Lower leg skin (tissue), 4 donors: Measurements from ENCODE around the gene SEMA6B. TPM values are rescaled to one million over a fixed set of nuclear protein-coding genes. Genes with fewer than 3 reads are reported as not detected.

Experiments used
- DNase-seq, 2 donors: peaks; one replicate each; pipeline ENCODE4 v3.0.0-alpha.2; 2019; ENCODE audit warnings: low spot score in 2 of 2
- H3K4me3 ChIP-seq: fragments of 200-600 bp; sonication (generic); 2 replicates; pipeline ENCODE4 v1.5.1; 2017; ENCODE audit warnings: mild to moderate bottlenecking, low read depth; ENCODE audit not compliant: poor library complexity, severe bottlenecking
- POLR2A ChIP-seq, 2 donors: fragments of 450-650 bp; IDR thresholded peaks; one replicate each; pipeline ENCODE4 v1.6.1; 2016 to 2017; ENCODE audit warnings: antibody characterized with exemption in 2 of 2, mild to moderate bottlenecking in 1 of 2, moderate library complexity in 1 of 2
- WGBS, 2 donors: methylation state at CpG; one replicate each; pipeline ENCODE4 v1.1.5; 2018; 5-methylcytosine and 5-hydroxymethylcytosine counted together
- intact Hi-C: fragments of 100-400 bp; cut with DNase I; formaldehyde crosslinking; loops from one replicate; pipeline ENCODE4 v1.15.0; 2023; ENCODE audit warnings: low total_unique reads
- total RNA-seq, 4 donors: library from RNA; depleted of rRNA; stranded (reverse); fragments of >200 nt; gene quantifications; one replicate each; pipeline ENCODE4 v1.1.0, GENCODE V29; 2016
- TF ChIP-seq, protein P1 (sequence below), 3 donors: fragments of 450-650 bp; IDR thresholded peaks; one replicate each; pipeline ENCODE4 v1.5.1; 2016; ENCODE audit warnings: antibody characterized with exemption in 3 of 3, mild to moderate bottlenecking in 3 of 3, moderate library complexity in 2 of 3

Gene SEMA6B
- total RNA-seq, 4 donors from 2014 or later = 3.3 to 6.0 (median 3.6) TPM

- 92% methylated on average over 34 of the region's 34 CpGs for WGBS, 2 donors
- TF ChIP-seq, protein P1, sequence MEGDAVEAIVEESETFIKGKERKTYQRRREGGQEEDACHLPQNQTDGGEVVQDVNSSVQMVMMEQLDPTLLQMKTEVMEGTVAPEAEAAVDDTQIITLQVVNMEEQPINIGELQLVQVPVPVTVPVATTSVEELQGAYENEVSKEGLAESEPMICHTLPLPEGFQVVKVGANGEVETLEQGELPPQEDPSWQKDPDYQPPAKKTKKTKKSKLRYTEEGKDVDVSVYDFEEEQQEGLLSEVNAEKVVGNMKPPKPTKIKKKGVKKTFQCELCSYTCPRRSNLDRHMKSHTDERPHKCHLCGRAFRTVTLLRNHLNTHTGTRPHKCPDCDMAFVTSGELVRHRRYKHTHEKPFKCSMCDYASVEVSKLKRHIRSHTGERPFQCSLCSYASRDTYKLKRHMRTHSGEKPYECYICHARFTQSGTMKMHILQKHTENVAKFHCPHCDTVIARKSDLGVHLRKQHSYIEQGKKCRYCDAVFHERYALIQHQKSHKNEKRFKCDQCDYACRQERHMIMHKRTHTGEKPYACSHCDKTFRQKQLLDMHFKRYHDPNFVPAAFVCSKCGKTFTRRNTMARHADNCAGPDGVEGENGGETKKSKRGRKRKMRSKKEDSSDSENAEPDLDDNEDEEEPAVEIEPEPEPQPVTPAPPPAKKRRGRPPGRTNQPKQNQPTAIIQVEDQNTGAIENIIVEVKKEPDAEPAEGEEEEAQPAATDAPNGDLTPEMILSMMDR (IDR thresholded peaks at IDR 0.05) = no peak
- no peak for TF ChIP-seq POLR2A (IDR thresholded peaks at IDR 0.05)
- intact Hi-C loops = no loop called here
- DNase-seq = no peak
- no peak overlapping the region for H3K4me3 ChIP-seq
These were observed 53.7 kb downstream of the SEMA6B start for GRCh38 chr19:4505570-4506448.

GRCh38 chr19:4504891-4505569 lies 54.5 kb downstream of the SEMA6B start:
- TF ChIP-seq, protein P1 (IDR thresholded peaks at IDR 0.05) = no peak
- no peak for TF ChIP-seq POLR2A (IDR thresholded peaks at IDR 0.05)
- intact Hi-C loops = no loop called here
- H3K4me3 ChIP-seq = no peak overlapping the region
- WGBS, 2 donors = 83 to 84% methylated on average over 15 of the region's 15 CpGs
- no peak for DNase-seq

GRCh38 chr19:4504297-4504701 lies 55.2 kb downstream of the SEMA6B start:
- DNase-seq = no peak
- intact Hi-C loops = no loop called here
- 89 to 90% methylated on average over 3 to 10 of the region's 23 CpGs for WGBS, 2 donors

GRCh38 chr19:4503825-4504170 lies 55.7 kb downstream of the SEMA6B start:
- no peak overlapping the region for H3K4me3 ChIP-seq
- no peak for TF ChIP-seq POLR2A (IDR thresholded peaks at IDR 0.05)
- TF ChIP-seq, protein P1 (IDR thresholded peaks at IDR 0.05) = no peak
- DNase-seq = no peak
- intact Hi-C loops = no loop called here
- 91 to 96% methylated on average over 10 of the region's 10 CpGs for WGBS, 2 donors

More at GRCh38 chr19:4504297-4504701, 55.2 kb downstream of the SEMA6B start:
- no peak overlapping the region for H3K4me3 ChIP-seq
- TF ChIP-seq, protein P1 (IDR thresholded peaks at IDR 0.05) = no peak
- no peak for TF ChIP-seq POLR2A (IDR thresholded peaks at IDR 0.05)

GRCh38 chr19:4503132-4503824 lies 56.2 kb downstream of the SEMA6B start:
- TF ChIP-seq, protein P1 (IDR thresholded peaks at IDR 0.05) = no peak
- no peak for TF ChIP-seq POLR2A (IDR thresholded peaks at IDR 0.05)
- no peak for DNase-seq
- intact Hi-C loops = no loop called here
- H3K4me3 ChIP-seq = no peak overlapping the region
- 86 to 88% methylated on average over 21 to 24 of the region's 25 CpGs for WGBS, 2 donors
